Panc1 (cell line): Measurements from ENCODE around the gene PRKG1. TPM values are rescaled to one million over a fixed set of nuclear protein-coding genes. Genes with fewer than 3 reads are reported as not detected.

Source experiments
- ATAC-seq: fragments of 200-7000 bp; cut with Tn5 transposase; 2 replicates; pipeline ENCODE4 v1.9.1; 2020; ENCODE audit warnings: mild to moderate bottlenecking, moderate library complexity
- BruUV-seq: library from RNA; stranded (reverse); fragments of 400-500 nt; replicated peaks from 2 replicates; lab custom pipeline; 2021; lab: Mats Ljungman, UMichigan
- CTCF ChIA-PET: fragments of 300-600 bp; sonication (Branson Sonifier 250); formaldehyde crosslinking; loops from one replicate; lab custom pipeline; 2022; ENCODE audit warnings: antibody characterized with exemption; lab: Charles Lee
- POLR2A ChIA-PET: fragments of 300-600 bp; sonication (Branson Sonifier 250); formaldehyde crosslinking; loops from one replicate; lab custom pipeline; 2022; ENCODE audit warnings: antibody characterized with exemption; lab: Charles Lee
- DNase-seq: peaks from one replicate; pipeline ENCODE4 v3.0.0-alpha.2; 2010; ENCODE audit warnings: low read depth, low spot score
- H3K27ac ChIP-seq: 2 replicates; pipeline ENCODE4 v1.5.1; 2011; ENCODE audit warnings: mild to moderate bottlenecking, low read length, inconsistent platforms
- H3K27me3 ChIP-seq: fragments of 200-500 bp; sonication (Bioruptor generic); 2 replicates; pipeline ENCODE4 v1.6.0; 2014; ENCODE audit warnings: low read length, inconsistent platforms; ENCODE audit not compliant: control insufficient read depth, insufficient read depth
- H3K36me3 ChIP-seq: fragments of 200-500 bp; sonication (Bioruptor generic); 2 replicates; pipeline ENCODE4 v1.5.1; 2014; ENCODE audit warnings: inconsistent platforms, mild to moderate bottlenecking, low read length, moderate library complexity; ENCODE audit not compliant: control insufficient read depth, insufficient read depth
- H3K4me1 ChIP-seq: 2 replicates; pipeline ENCODE4 v1.5.1; 2011; ENCODE audit warnings: inconsistent platforms, mild to moderate bottlenecking, low read length, moderate library complexity; ENCODE audit not compliant: control insufficient read depth, insufficient read depth
- H3K4me3 ChIP-seq, 2 experiments: 2 replicates each; pipeline ENCODE4 v1.5.1; 2011 to 2012; ENCODE audit warnings: low read depth in 2 of 2, low read length in 2 of 2, mild to moderate bottlenecking in 2 of 2, inconsistent platforms in 1 of 2, moderate library complexity in 1 of 2
- H3K9me3 ChIP-seq: fragments of 200-500 bp; sonication (Bioruptor generic); 2 replicates; pipeline ENCODE4 v1.5.1; 2014; ENCODE audit warnings: low read depth, mild to moderate bottlenecking, inconsistent platforms, low read length, moderate library complexity; ENCODE audit not compliant: control insufficient read depth, insufficient read depth
- POLR2AphosphoS5 ChIP-seq: IDR thresholded peaks from 2 replicates; pipeline ENCODE4 v1.6.1; 2012; ENCODE audit warnings: mild to moderate bottlenecking, low read depth, low read length, moderate library complexity
- SIN3A ChIP-seq: IDR thresholded peaks from 2 replicates; pipeline ENCODE4 v1.6.1; 2012; ENCODE audit warnings: low read depth, mild to moderate bottlenecking, low read length, moderate library complexity, borderline replicate concordance; ENCODE audit not compliant: insufficient read depth
- TCF7L2 ChIP-seq: IDR thresholded peaks from 2 replicates; pipeline ENCODE4 v1.6.1; 2011; ENCODE audit warnings: mild to moderate bottlenecking, low read depth, low read length, inconsistent platforms
- in situ Hi-C: cut with HindIII; loops from 2 replicates; pipeline ENCODE4 v1.10.0; 2016; ENCODE audit warnings: low sequenced_read_pairs, low pct_unique_long_range_greater_than_20kb
- intact Hi-C: fragments of 100-400 bp; cut with micrococcal nuclease; formaldehyde crosslinking; loops from one replicate; pipeline ENCODE4 v1.10.0; 2022; ENCODE audit not compliant: unreplicated experiment
- total RNA-seq: library from RNA; stranded (reverse); gene quantifications from one replicate; pipeline ENCODE4 v1.2.1, GENCODE V29; 2021; ENCODE audit not compliant: unreplicated experiment
- TF ChIP-seq, protein P1 (sequence below): fragments of 450-650 bp; IDR thresholded peaks from 2 replicates; pipeline ENCODE4 v1.5.1; 2017; ENCODE audit warnings: mild to moderate bottlenecking
- TF ChIP-seq, protein P2 (sequence below), 2 experiments: IDR thresholded peaks; 2 replicates each; pipeline ENCODE4 v1.6.1; 2011 to 2012; ENCODE audit warnings: low read depth in 2 of 2, control low read depth in 1 of 2, low read length in 1 of 2, mild to moderate bottlenecking in 1 of 2, moderate library complexity in 1 of 2; ENCODE audit not compliant: insufficient read depth in 1 of 2

The PRKG1 gene
- total RNA-seq, 1 experiment from 2014 or later, result 0.92 TPM

DNA sequence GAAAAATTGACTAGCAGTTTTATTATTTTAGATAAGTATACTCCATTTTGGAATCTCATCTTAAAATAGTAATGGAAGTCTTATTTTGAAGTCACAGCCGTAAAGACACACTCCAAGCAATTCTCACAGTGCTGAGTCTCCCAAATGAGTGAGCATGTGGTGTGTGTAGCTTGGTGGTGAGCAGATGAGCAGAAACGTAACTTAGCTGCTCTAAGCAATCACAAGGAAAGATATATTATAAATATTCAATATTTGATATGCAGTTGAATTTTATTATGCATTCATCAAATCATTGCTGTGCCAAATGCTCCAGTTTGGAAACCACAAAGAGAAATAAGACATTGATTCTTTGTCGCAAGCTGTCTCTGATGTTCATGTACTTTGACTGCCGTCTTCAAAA, 563.9 kb downstream of the PRKG1 start:
- Histone ChIP-seq H3K27me3 (0 out of 2 replicates have a peak, but pooled peaks cover 1% of the 10 kb centered on the region), H3K4me1 (no peaks in the 10 kb centered on the region), H3K9me3 (no peaks in the 10 kb centered on the region), H3K27ac (no peak overlapping the region), H3K4me3 (no peak overlapping the region), H3K36me3 (no peaks in the 10 kb centered on the region)
- ChIA-PET CTCF (no interaction called here), POLR2A (no interaction called here)
- ATAC-seq, result no peak
- in situ Hi-C loops, result no loop called here
- TF ChIP-seq SIN3A (no peak), TCF7L2 (no peak), POLR2AphosphoS5 (no peak)
- TF ChIP-seq, protein P1, sequence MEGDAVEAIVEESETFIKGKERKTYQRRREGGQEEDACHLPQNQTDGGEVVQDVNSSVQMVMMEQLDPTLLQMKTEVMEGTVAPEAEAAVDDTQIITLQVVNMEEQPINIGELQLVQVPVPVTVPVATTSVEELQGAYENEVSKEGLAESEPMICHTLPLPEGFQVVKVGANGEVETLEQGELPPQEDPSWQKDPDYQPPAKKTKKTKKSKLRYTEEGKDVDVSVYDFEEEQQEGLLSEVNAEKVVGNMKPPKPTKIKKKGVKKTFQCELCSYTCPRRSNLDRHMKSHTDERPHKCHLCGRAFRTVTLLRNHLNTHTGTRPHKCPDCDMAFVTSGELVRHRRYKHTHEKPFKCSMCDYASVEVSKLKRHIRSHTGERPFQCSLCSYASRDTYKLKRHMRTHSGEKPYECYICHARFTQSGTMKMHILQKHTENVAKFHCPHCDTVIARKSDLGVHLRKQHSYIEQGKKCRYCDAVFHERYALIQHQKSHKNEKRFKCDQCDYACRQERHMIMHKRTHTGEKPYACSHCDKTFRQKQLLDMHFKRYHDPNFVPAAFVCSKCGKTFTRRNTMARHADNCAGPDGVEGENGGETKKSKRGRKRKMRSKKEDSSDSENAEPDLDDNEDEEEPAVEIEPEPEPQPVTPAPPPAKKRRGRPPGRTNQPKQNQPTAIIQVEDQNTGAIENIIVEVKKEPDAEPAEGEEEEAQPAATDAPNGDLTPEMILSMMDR, result no peak
- TF ChIP-seq, protein P2, sequence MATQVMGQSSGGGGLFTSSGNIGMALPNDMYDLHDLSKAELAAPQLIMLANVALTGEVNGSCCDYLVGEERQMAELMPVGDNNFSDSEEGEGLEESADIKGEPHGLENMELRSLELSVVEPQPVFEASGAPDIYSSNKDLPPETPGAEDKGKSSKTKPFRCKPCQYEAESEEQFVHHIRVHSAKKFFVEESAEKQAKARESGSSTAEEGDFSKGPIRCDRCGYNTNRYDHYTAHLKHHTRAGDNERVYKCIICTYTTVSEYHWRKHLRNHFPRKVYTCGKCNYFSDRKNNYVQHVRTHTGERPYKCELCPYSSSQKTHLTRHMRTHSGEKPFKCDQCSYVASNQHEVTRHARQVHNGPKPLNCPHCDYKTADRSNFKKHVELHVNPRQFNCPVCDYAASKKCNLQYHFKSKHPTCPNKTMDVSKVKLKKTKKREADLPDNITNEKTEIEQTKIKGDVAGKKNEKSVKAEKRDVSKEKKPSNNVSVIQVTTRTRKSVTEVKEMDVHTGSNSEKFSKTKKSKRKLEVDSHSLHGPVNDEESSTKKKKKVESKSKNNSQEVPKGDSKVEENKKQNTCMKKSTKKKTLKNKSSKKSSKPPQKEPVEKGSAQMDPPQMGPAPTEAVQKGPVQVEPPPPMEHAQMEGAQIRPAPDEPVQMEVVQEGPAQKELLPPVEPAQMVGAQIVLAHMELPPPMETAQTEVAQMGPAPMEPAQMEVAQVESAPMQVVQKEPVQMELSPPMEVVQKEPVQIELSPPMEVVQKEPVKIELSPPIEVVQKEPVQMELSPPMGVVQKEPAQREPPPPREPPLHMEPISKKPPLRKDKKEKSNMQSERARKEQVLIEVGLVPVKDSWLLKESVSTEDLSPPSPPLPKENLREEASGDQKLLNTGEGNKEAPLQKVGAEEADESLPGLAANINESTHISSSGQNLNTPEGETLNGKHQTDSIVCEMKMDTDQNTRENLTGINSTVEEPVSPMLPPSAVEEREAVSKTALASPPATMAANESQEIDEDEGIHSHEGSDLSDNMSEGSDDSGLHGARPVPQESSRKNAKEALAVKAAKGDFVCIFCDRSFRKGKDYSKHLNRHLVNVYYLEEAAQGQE (IDR thresholded peaks at IDR 0.05; ENCODE audit: insufficient read depth in 1 of 2, low read depth in 2 of 2, low read length in 1 of 2), result no peak
- intact Hi-C loops, result no loop called here
- no TSS peak for BruUV-seq
- DNase-seq, result no peak

DNA sequence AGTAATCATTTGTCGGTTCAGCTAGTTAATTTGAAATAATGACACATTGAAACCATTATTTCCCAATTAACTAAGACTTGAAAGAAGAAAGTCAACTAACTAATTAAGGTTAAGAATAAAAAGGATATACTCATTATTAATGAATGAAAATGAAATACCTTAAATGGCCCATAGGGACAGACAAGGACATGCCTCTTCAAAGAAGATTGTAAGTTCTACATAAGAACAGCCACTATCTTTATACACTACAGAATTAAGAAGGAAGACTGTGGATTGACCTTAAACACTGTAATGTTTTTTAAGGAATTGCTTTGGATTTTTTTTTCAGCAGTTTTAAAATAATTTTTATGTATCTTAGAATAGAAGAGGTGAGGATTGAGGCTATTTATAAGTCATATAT, 564.5 kb downstream of the PRKG1 start:
- no TSS peak for BruUV-seq
- ATAC-seq (no peak), DNase-seq (no peak)
- Histone ChIP-seq H3K4me1 (no peaks in the 10 kb centered on the region), H3K27ac (no peak overlapping the region), H3K4me3 (no peak overlapping the region), H3K27me3 (0 out of 2 replicates have a peak, but pooled peaks cover 3% of the 10 kb centered on the region), H3K36me3 (no peaks in the 10 kb centered on the region), H3K9me3 (no peaks in the 10 kb centered on the region)
- ChIA-PET CTCF (no interaction called here), POLR2A (no interaction called here)
- intact Hi-C loops (no loop called here), in situ Hi-C loops (no loop called here)
- no peak for TF ChIP-seq TCF7L2
- TF ChIP-seq, protein P1, result no peak; the same call in 1 of the 2 replicates
- TF ChIP-seq, protein P2 (IDR thresholded peaks at IDR 0.05; ENCODE audit: insufficient read depth in 1 of 2, low read depth in 2 of 2, low read length in 1 of 2), result no peak
